ENCODE measurements around the gene SZT2. TPM values are rescaled to one million over a fixed set of nuclear protein-coding genes. Genes with fewer than 3 reads are reported as not detected.

The SZT2 gene
- total and polyA plus RNA-seq, 7 experiments from 2014 or later: 4.4 to 153 (median 114) TPM

- H3K4me1 Mint-ChIP-seq: peaks cover 0 to 7% (median 2%) of the 10 kb centered on the region in 7 donors
- ChIA-PET POLR2A (no interaction called here), CTCF (no interaction called here)
- intact Hi-C loops (cut with micrococcal nuclease): no loop called here
- peaks cover 0 to 39% (median 11%) of the 10 kb centered on the region in 5 donors for H3K27me3 Mint-ChIP-seq
- Histone ChIP-seq H3K36me3 (ENCODE audit: control insufficient read depth in 2 of 3, insufficient read depth in 3 of 3, low read length in 3 of 3) (no peaks in the 10 kb centered on the region), H3K27ac (ENCODE audit: low read depth, low read length) (no peak overlapping the region), H3K9me3 (ENCODE audit: control insufficient read depth in 2 of 3, low read length in 3 of 3) (no peaks in the 10 kb centered on the region), H3K4me1 (ENCODE audit: control insufficient read depth in 2 of 2, insufficient read depth in 2 of 2, low read length in 2 of 2) (no peaks in the 10 kb centered on the region), H3K4me3 (ENCODE audit: low read length) (no peak overlapping the region), H3K27me3 (ENCODE audit: control insufficient read depth in 2 of 2, insufficient read depth in 2 of 2, low read length in 2 of 2) (no peaks in the 10 kb centered on the region)
- H3K9me3 Mint-ChIP-seq: no peaks in the 10 kb centered on the region
- no peak for DNase-seq
- H3K4me3 Mint-ChIP-seq: no peak overlapping the region
- no peak for ATAC-seq
- no peak overlapping the region for H3K27ac Mint-ChIP-seq
- peaks cover 0 to 7% (median 0%) of the 10 kb centered on the region in 5 donors for H3K36me3 Mint-ChIP-seq
Observed at GRCh38 chr1:43477716-43478115, 88.0 kb downstream of the SZT2 start.

GRCh38 chr1:43479414-43479813 lies 89.7 kb downstream of the SZT2 start:
- no peaks in the 10 kb centered on the region for H3K9me3 Mint-ChIP-seq
- Histone ChIP-seq H3K4me1 (ENCODE audit: control insufficient read depth in 2 of 2, insufficient read depth in 2 of 2, low read length in 2 of 2) (no peaks in the 10 kb centered on the region), H3K36me3 (ENCODE audit: control insufficient read depth in 2 of 3, insufficient read depth in 3 of 3, low read length in 3 of 3) (no peaks in the 10 kb centered on the region), H3K9me3 (ENCODE audit: control insufficient read depth in 2 of 3, low read length in 3 of 3) (no peaks in the 10 kb centered on the region), H3K4me3 (ENCODE audit: low read length) (no peak overlapping the region), H3K27me3 (ENCODE audit: control insufficient read depth in 2 of 2, insufficient read depth in 2 of 2, low read length in 2 of 2) (no peaks in the 10 kb centered on the region), H3K27ac (ENCODE audit: low read depth, low read length) (no peak overlapping the region)
- H3K27ac Mint-ChIP-seq: no peak overlapping the region
- intact Hi-C loops (cut with micrococcal nuclease): no loop called here
- POLR2A ChIA-PET: no interaction called here
- CTCF ChIA-PET: interaction anchor here (0.5 kb wide), 1 partner anchor 613 kb away, joined by 3 read pairs; no protein-coding TSS in a partner anchor
- H3K4me1 Mint-ChIP-seq: peaks cover 0 to 7% (median 2%) of the 10 kb centered on the region in 7 donors
- ATAC-seq: no peak
- peaks cover 0 to 39% (median 10%) of the 10 kb centered on the region in 5 donors for H3K27me3 Mint-ChIP-seq
- no peak overlapping the region for H3K4me3 Mint-ChIP-seq
- DNase-seq: no peak
- peaks cover 0 to 12% (median 0%) of the 10 kb centered on the region in 5 donors for H3K36me3 Mint-ChIP-seq

- Mint-ChIP-seq H3K27me3 (peaks cover 0 to 29% (median 6%) of the 10 kb centered on the region in 5 donors), H3K4me1 (peaks cover 0 to 7% (median 2%) of the 10 kb centered on the region in 7 donors), H3K36me3 (peaks cover 0 to 12% (median 0%) of the 10 kb centered on the region in 5 donors), H3K27ac (no peak overlapping the region), H3K4me3 (no peak overlapping the region), H3K9me3 (peaks cover 0 to 5% (median 0%) of the 10 kb centered on the region in 11 donors)
- no peaks in the 10 kb centered on the region for H3K9me3 ChIP-seq (ENCODE audit: control insufficient read depth in 2 of 3, low read length in 3 of 3)
- no peaks in the 10 kb centered on the region for H3K36me3 ChIP-seq (ENCODE audit: control insufficient read depth in 2 of 3, insufficient read depth in 3 of 3, low read length in 3 of 3)
- no peak overlapping the region for H3K27ac ChIP-seq (ENCODE audit: low read depth, low read length)
- DNase-seq: no peak
- H3K4me3 ChIP-seq (ENCODE audit: low read length): no peak overlapping the region
- H3K27me3 ChIP-seq (ENCODE audit: control insufficient read depth in 2 of 2, insufficient read depth in 2 of 2, low read length in 2 of 2): no peaks in the 10 kb centered on the region
- H3K4me1 ChIP-seq (ENCODE audit: control insufficient read depth in 2 of 2, insufficient read depth in 2 of 2, low read length in 2 of 2): no peaks in the 10 kb centered on the region
- POLR2A ChIA-PET: no interaction called here
- ATAC-seq: no peak
- CTCF ChIA-PET: no interaction called here
- intact Hi-C loops (cut with micrococcal nuclease): no loop called here
Observed at GRCh38 chr1:43481491-43481890, 91.8 kb downstream of the SZT2 start.

- ATAC-seq (no peak), DNase-seq (no peak)
- H3K4me1 Mint-ChIP-seq: peaks cover 0 to 7% (median 2%) of the 10 kb centered on the region in 7 donors
- no peaks in the 10 kb centered on the region for H3K27me3 ChIP-seq (ENCODE audit: control insufficient read depth in 2 of 2, insufficient read depth in 2 of 2, low read length in 2 of 2)
- POLR2A ChIA-PET: no interaction called here
- peaks cover 0 to 10% (median 3%) of the 10 kb centered on the region in 11 donors for H3K9me3 Mint-ChIP-seq
- H3K4me3 ChIP-seq (ENCODE audit: low read length): no peak overlapping the region
- no peaks in the 10 kb centered on the region for H3K36me3 ChIP-seq (ENCODE audit: control insufficient read depth in 2 of 3, insufficient read depth in 3 of 3, low read length in 3 of 3)
- H3K36me3 Mint-ChIP-seq: peaks cover 0 to 12% (median 2%) of the 10 kb centered on the region in 5 donors
- no peak overlapping the region for H3K27ac ChIP-seq (ENCODE audit: low read depth, low read length)
- peak overlapping the region in 2 of 10 donors; percentile 4 to 30 for H3K4me3 Mint-ChIP-seq
- H3K27me3 Mint-ChIP-seq: peaks cover 0 to 22% (median 5%) of the 10 kb centered on the region in 5 donors
- CTCF ChIA-PET: no interaction called here
- intact Hi-C loops (cut with micrococcal nuclease): no loop called here
- no peaks in the 10 kb centered on the region for H3K9me3 ChIP-seq (ENCODE audit: control insufficient read depth in 2 of 3, low read length in 3 of 3)
- H3K27ac Mint-ChIP-seq: peak overlapping the region in 1 of 9 donors; percentile 49
- H3K4me1 ChIP-seq (ENCODE audit: control insufficient read depth in 2 of 2, insufficient read depth in 2 of 2, low read length in 2 of 2): no peaks in the 10 kb centered on the region
Observed at GRCh38 chr1:43482215-43482614, 92.5 kb downstream of the SZT2 start.

- CTCF ChIA-PET: no interaction called here
- Mint-ChIP-seq H3K4me1 (peaks cover 0 to 7% (median 2%) of the 10 kb centered on the region in 7 donors), H3K4me3 (no peak overlapping the region), H3K9me3 (peaks cover 3 to 27% (median 20%) of the 10 kb centered on the region in 11 donors), H3K27me3 (peaks cover 0 to 12% (median 3%) of the 10 kb centered on the region in 5 donors), H3K27ac (no peak overlapping the region), H3K36me3 (peaks cover 4 to 18% (median 8%) of the 10 kb centered on the region in 5 donors)
- ATAC-seq (no peak), DNase-seq (no peak)
- POLR2A ChIA-PET: no interaction called here
- intact Hi-C loops (cut with micrococcal nuclease): no loop called here
- Histone ChIP-seq H3K9me3 (ENCODE audit: control insufficient read depth in 2 of 3, low read length in 3 of 3) (peaks cover 0 to 12% (median 7%) of the 10 kb centered on the region in 3 experiments), H3K36me3 (ENCODE audit: control insufficient read depth in 2 of 3, insufficient read depth in 3 of 3, low read length in 3 of 3) (no peaks in the 10 kb centered on the region), H3K27ac (ENCODE audit: low read depth, low read length) (no peak overlapping the region), H3K4me3 (ENCODE audit: low read length) (no peak overlapping the region), H3K27me3 (ENCODE audit: control insufficient read depth in 2 of 2, insufficient read depth in 2 of 2, low read length in 2 of 2) (no peaks in the 10 kb centered on the region), H3K4me1 (ENCODE audit: control insufficient read depth in 2 of 2, insufficient read depth in 2 of 2, low read length in 2 of 2) (no peaks in the 10 kb centered on the region)
Observed at GRCh38 chr1:43484367-43484766, 94.7 kb downstream of the SZT2 start.

GRCh38 chr1:43488165-43488564 lies 98.5 kb downstream of the SZT2 start:
- intact Hi-C loops (cut with micrococcal nuclease): no loop called here
- Mint-ChIP-seq H3K4me3 (no peak overlapping the region), H3K27ac (no peak overlapping the region), H3K27me3 (peaks cover 0 to 8% (median 4%) of the 10 kb centered on the region in 5 donors), H3K9me3 (peaks cover 9 to 62% (median 33%) of the 10 kb centered on the region in 11 donors), H3K4me1 (no peaks in the 10 kb centered on the region), H3K36me3 (peaks cover 4 to 23% (median 8%) of the 10 kb centered on the region in 5 donors)
- ATAC-seq: no peak
- Histone ChIP-seq H3K27ac (ENCODE audit: low read depth, low read length) (no peak overlapping the region), H3K36me3 (ENCODE audit: control insufficient read depth in 2 of 3, insufficient read depth in 3 of 3, low read length in 3 of 3) (no peaks in the 10 kb centered on the region), H3K27me3 (ENCODE audit: control insufficient read depth in 2 of 2, insufficient read depth in 2 of 2, low read length in 2 of 2) (no peaks in the 10 kb centered on the region), H3K4me1 (ENCODE audit: control insufficient read depth in 2 of 2, insufficient read depth in 2 of 2, low read length in 2 of 2) (no peaks in the 10 kb centered on the region), H3K9me3 (ENCODE audit: control insufficient read depth in 2 of 3, low read length in 3 of 3) (peaks cover 0 to 24% (median 7%) of the 10 kb centered on the region in 3 experiments), H3K4me3 (ENCODE audit: low read length) (no peak overlapping the region)
- DNase-seq: no peak
- POLR2A ChIA-PET: no interaction called here
- CTCF ChIA-PET: no interaction called here

- peaks cover 9 to 62% (median 33%) of the 10 kb centered on the region in 11 donors for H3K9me3 Mint-ChIP-seq
- peaks cover 0 to 21% (median 4%) of the 10 kb centered on the region in 5 donors for H3K27me3 Mint-ChIP-seq
- DNase-seq (no peak), ATAC-seq (no peak)
- CTCF ChIA-PET: no interaction called here
- no peak overlapping the region for H3K4me3 ChIP-seq (ENCODE audit: low read length)
- intact Hi-C loops (cut with micrococcal nuclease): no loop called here
- H3K36me3 Mint-ChIP-seq: peaks cover 4 to 23% (median 8%) of the 10 kb centered on the region in 5 donors
- no peak overlapping the region for H3K27ac ChIP-seq (ENCODE audit: low read depth, low read length)
- H3K4me1 Mint-ChIP-seq: no peaks in the 10 kb centered on the region
- no peaks in the 10 kb centered on the region for H3K4me1 ChIP-seq (ENCODE audit: control insufficient read depth in 2 of 2, insufficient read depth in 2 of 2, low read length in 2 of 2)
- no peak overlapping the region for H3K27ac Mint-ChIP-seq
- H3K4me3 Mint-ChIP-seq: peak overlapping the region in 1 of 10 donors; percentile 47
- peaks cover 0 to 24% (median 7%) of the 10 kb centered on the region in 3 experiments for H3K9me3 ChIP-seq (ENCODE audit: control insufficient read depth in 2 of 3, low read length in 3 of 3)
- H3K36me3 ChIP-seq (ENCODE audit: control insufficient read depth in 2 of 3, insufficient read depth in 3 of 3, low read length in 3 of 3): no peaks in the 10 kb centered on the region
- H3K27me3 ChIP-seq (ENCODE audit: control insufficient read depth in 2 of 2, insufficient read depth in 2 of 2, low read length in 2 of 2): no peaks in the 10 kb centered on the region
- POLR2A ChIA-PET: no interaction called here
Observed at GRCh38 chr1:43491061-43491460, 101.4 kb downstream of the SZT2 start.
